B cell (primary cell): Measurements from ENCODE around the gene TPCN1.

Experiments used
- EZH2 ChIP-seq: IDR thresholded peaks from 2 replicates; pipeline ENCODE4 v1.6.1; 2012; ENCODE audit warnings: borderline replicate concordance, low read depth, mild to moderate bottlenecking, moderate library complexity, low read length; ENCODE audit not compliant: insufficient read depth, poor library complexity, severe bottlenecking
- TF ChIP-seq, protein P1 (sequence below): fragments of 200-600 bp; IDR thresholded peaks from one replicate; pipeline ENCODE4 v1.8.0; 2022; ENCODE audit warnings: antibody characterized with exemption, mild to moderate bottlenecking

DNA sequence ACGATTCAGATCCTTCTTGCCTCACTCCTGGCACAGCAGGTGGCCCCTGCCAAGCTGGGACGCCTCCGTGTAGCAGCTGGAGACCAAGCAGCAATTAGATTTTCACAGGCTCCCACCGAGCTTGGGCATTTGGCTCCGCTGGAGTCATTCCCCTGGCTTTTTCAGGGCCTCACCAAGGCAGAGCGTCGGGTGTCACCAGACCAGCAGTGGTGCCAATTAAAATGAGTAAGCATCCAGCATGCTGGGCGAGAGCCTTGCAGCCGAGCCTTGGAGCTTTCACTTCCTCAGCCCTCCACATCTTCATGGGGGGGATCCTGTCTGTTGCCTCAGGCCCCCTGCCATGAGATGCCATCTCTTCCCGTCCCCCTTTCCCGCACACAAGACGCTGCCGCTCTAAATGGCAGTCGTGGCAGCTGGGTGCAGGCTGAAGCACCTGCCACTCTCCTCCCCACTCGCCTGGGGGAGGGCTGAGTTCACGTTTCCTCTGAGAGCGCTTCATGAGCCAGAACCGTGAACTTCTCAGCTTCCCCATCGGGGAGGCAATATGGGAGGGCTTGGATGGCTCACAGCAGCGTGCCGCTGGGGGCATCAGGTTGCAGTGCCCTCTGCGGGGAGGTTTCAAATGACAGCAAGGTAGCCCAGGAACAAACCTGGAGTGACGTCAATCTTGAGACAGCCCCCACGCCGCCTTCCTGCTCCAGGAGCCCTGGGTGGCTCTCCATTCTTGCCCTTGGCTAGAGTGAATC lies 11.7 kb downstream of the TPCN1 start:
- no peak for TF ChIP-seq EZH2
- TF ChIP-seq, protein P1, sequence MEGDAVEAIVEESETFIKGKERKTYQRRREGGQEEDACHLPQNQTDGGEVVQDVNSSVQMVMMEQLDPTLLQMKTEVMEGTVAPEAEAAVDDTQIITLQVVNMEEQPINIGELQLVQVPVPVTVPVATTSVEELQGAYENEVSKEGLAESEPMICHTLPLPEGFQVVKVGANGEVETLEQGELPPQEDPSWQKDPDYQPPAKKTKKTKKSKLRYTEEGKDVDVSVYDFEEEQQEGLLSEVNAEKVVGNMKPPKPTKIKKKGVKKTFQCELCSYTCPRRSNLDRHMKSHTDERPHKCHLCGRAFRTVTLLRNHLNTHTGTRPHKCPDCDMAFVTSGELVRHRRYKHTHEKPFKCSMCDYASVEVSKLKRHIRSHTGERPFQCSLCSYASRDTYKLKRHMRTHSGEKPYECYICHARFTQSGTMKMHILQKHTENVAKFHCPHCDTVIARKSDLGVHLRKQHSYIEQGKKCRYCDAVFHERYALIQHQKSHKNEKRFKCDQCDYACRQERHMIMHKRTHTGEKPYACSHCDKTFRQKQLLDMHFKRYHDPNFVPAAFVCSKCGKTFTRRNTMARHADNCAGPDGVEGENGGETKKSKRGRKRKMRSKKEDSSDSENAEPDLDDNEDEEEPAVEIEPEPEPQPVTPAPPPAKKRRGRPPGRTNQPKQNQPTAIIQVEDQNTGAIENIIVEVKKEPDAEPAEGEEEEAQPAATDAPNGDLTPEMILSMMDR: peak; percentile 74
